Transverse colon (tissue), 4 donors: ENCODE data around the gene AGPAT3. TPM values are rescaled to one million over a fixed set of nuclear protein-coding genes. Genes with fewer than 3 reads are reported as not detected.
A peak's percentile ranks its signal among the peaks of the same experiment; 100 is the strongest.

ENCODE experiments used
- DNase-seq: peaks from one replicate; pipeline ENCODE4 v3.0.0-alpha.2; 2019
- H3K27ac ChIP-seq, 4 donors: fragments of 200-600 bp; sonication (generic); 2 replicates each; pipeline ENCODE4 v1.5.1; 2016 to 2018; ENCODE audit warnings: inconsistent platforms in 4 of 4
- H3K27me3 ChIP-seq: fragments of 200-600 bp; sonication (generic); 2 replicates; pipeline ENCODE4 v1.5.1; 2017; ENCODE audit warnings: inconsistent platforms
- H3K36me3 ChIP-seq, 4 donors: fragments of 200-600 bp; sonication (generic); 2 replicates each; pipeline ENCODE4 v1.5.1; 2017 to 2019; ENCODE audit warnings: inconsistent platforms in 4 of 4
- H3K4me1 ChIP-seq, 4 donors: fragments of 200-600 bp; sonication (generic); 2 replicates each; pipeline ENCODE4 v1.5.1; 2017 to 2020; ENCODE audit warnings: inconsistent platforms in 4 of 4
- H3K4me3 ChIP-seq, 4 donors: fragments of 200-600 bp; sonication (generic); 1 replicate in 1 of 4; 2 replicates in 3 of 4; pipeline versions ENCODE4 v1.5.1 to v1.6.1; 2017 to 2019; ENCODE audit warnings: inconsistent platforms in 4 of 4
- H3K9me3 ChIP-seq, 2 donors: fragments of 200-600 bp; sonication (generic); 2 replicates each; pipeline ENCODE4 v1.5.1; 2017 to 2019; ENCODE audit warnings: inconsistent platforms in 2 of 2
- CTCF ChIP-seq, 5 experiments: fragments of 200-600 bp in 3 of 5; fragments of 450-650 bp in 2 of 5; sonication (generic) in 3 of 5; IDR thresholded peaks; 1 replicate in 2 of 5; 2 replicates in 3 of 5; pipeline ENCODE4 v1.5.1; 2016 to 2017; ENCODE audit warnings: antibody characterized with exemption in 5 of 5, inconsistent platforms in 3 of 5, mild to moderate bottlenecking in 2 of 5, moderate library complexity in 1 of 5
- EP300 ChIP-seq: sonication (generic); formaldehyde crosslinking; IDR thresholded peaks from one replicate; pipeline ENCODE4 v1.6.1; 2017; ENCODE audit warnings: antibody characterized with exemption, low read depth
- POLR2A ChIP-seq: fragments of 450-650 bp; IDR thresholded peaks from one replicate; pipeline ENCODE4 v1.6.1; 2016; ENCODE audit warnings: antibody characterized with exemption, mild to moderate bottlenecking, moderate library complexity
- POLR2AphosphoS5 ChIP-seq, 3 donors: sonication (generic); formaldehyde crosslinking; IDR thresholded peaks; one replicate each; pipeline ENCODE4 v1.6.1; 2016; ENCODE audit warnings: antibody characterized with exemption in 3 of 3
- WGBS, 2 donors: methylation state at CpG; one replicate each; pipeline ENCODE4 v1.1.5; 2018; ENCODE audit warnings: low coverage in 1 of 2; 5-methylcytosine and 5-hydroxymethylcytosine counted together
- in situ Hi-C, 4 donors: fragments of 200-750 bp; cut with MboI; loops; one replicate each; pipeline versions ENCODE4 v1.15.0 to v1.15.1; 2017; ENCODE audit warnings: low sequenced_read_pairs in 3 of 4, low pct_ligation_motif_present in 1 of 4, low pct_unique_long_range_greater_than_20kb in 1 of 4
- intact Hi-C: fragments of 100-400 bp; cut with DNase I; formaldehyde crosslinking; loops from one replicate; pipeline ENCODE4 v1.15.1; 2023; ENCODE audit warnings: low total_unique reads
- total RNA-seq, 4 donors: library from RNA; depleted of rRNA; stranded (reverse); fragments of >200 nt; gene quantifications; one replicate each; pipeline ENCODE4 v1.1.0, GENCODE V29; 2016

The AGPAT3 gene
- total RNA-seq, 4 donors from 2014 or later: 59.9 to 116 (median 85.3) TPM

- no peaks in the 10 kb centered on the region for H3K27me3 ChIP-seq
- intact Hi-C loops (no loop called here), in situ Hi-C loops (no loop called here)
- WGBS, 2 donors: 0 to 1% methylated on average over 1 to 73 of the region's 107 CpGs
- H3K4me3 ChIP-seq: peak within 1 kb of the TSS; percentile 70 to 99 (median 94)
- TF ChIP-seq POLR2A (peak; percentile 79), EP300 (no peak), CTCF (IDR thresholded peaks at IDR 0.05) (no peak), POLR2AphosphoS5 (IDR thresholded peaks at IDR 0.05) (peak; percentile 89 to 94 (median 92))
- H3K4me1 ChIP-seq: peaks cover 11 to 42% (median 27%) of the 10 kb centered on the region in 4 donors
- H3K9me3 ChIP-seq: no peaks in the 10 kb centered on the region
- DNase-seq: peak; percentile 89
- no peaks in the 10 kb centered on the region for H3K36me3 ChIP-seq
- peak within 1 kb of the TSS; percentile 89 to 100 (median 97) for H3K27ac ChIP-seq
Measured at GRCh38 chr21:44011579-44012473, 146.8 kb downstream of the AGPAT3 start, which contains the start of gene TRAPPC10. TRAPPC10 (plus strand) TSS chr21:44012309; CDS start chr21:44012494, 185 bp downstream.

GRCh38 chr21:44012474-44013379, 147.7 kb downstream of the AGPAT3 start:
- intact Hi-C loops: no loop called here
- H3K27me3 ChIP-seq: no peaks in the 10 kb centered on the region
- WGBS, 2 donors: 0 to 1% methylated on average over 1 to 39 of the region's 87 CpGs
- TF ChIP-seq POLR2A (no peak), POLR2AphosphoS5 (IDR thresholded peaks at IDR 0.05) (peak in 1 of 3 donors; percentile 2), CTCF (IDR thresholded peaks at IDR 0.05) (peak in 1 of 5 experiments; percentile 16)
- peaks cover 11 to 45% (median 27%) of the 10 kb centered on the region in 4 donors for H3K4me1 ChIP-seq
- H3K27ac ChIP-seq: peak overlapping the region; percentile 89 to 100 (median 97)
- in situ Hi-C loops: no loop called here
- H3K4me3 ChIP-seq: peak overlapping the region; percentile 70 to 99 (median 94)
- H3K9me3 ChIP-seq: no peaks in the 10 kb centered on the region
- no peaks in the 10 kb centered on the region for H3K36me3 ChIP-seq
- peak; percentile 83 for DNase-seq

GRCh38 chr21:44013380-44014088, 148.5 kb downstream of the AGPAT3 start:
- Histone ChIP-seq H3K4me3 (peak overlapping the region in 3 of 4 donors; percentile 70 to 99 (median 92)), H3K9me3 (no peaks in the 10 kb centered on the region), H3K27me3 (no peaks in the 10 kb centered on the region), H3K36me3 (no peaks in the 10 kb centered on the region), H3K4me1 (peaks cover 11 to 52% (median 27%) of the 10 kb centered on the region in 4 donors), H3K27ac (peak overlapping the region; percentile 89 to 100 (median 97))
- intact Hi-C loops: no loop called here
- no peak for TF ChIP-seq EP300
- TF ChIP-seq POLR2A: no peak
- no peak for TF ChIP-seq POLR2AphosphoS5 (IDR thresholded peaks at IDR 0.05)
- TF ChIP-seq CTCF (IDR thresholded peaks at IDR 0.05): no peak
- 10 to 13% methylated on average over 6 to 8 of the region's 8 CpGs for WGBS, 2 donors
- peak; percentile 23 for DNase-seq
- in situ Hi-C loops: no loop called here
